HUDEP-2 (cell line): Measurements from ENCODE around the gene CARMIL3.

ENCODE experiments used
- DNase-seq, 76 experiments: peaks; one replicate each; lab custom pipeline; 2025; ENCODE audit not compliant: unreplicated experiment in 76 of 76; lab: John Stamatoyannopoulos, UW

The CARMIL3 gene

GRCh38 chr14:24060984-24061913, 9.4 kb downstream of the CARMIL3 start:
- no peak for DNase-seq

DNA sequence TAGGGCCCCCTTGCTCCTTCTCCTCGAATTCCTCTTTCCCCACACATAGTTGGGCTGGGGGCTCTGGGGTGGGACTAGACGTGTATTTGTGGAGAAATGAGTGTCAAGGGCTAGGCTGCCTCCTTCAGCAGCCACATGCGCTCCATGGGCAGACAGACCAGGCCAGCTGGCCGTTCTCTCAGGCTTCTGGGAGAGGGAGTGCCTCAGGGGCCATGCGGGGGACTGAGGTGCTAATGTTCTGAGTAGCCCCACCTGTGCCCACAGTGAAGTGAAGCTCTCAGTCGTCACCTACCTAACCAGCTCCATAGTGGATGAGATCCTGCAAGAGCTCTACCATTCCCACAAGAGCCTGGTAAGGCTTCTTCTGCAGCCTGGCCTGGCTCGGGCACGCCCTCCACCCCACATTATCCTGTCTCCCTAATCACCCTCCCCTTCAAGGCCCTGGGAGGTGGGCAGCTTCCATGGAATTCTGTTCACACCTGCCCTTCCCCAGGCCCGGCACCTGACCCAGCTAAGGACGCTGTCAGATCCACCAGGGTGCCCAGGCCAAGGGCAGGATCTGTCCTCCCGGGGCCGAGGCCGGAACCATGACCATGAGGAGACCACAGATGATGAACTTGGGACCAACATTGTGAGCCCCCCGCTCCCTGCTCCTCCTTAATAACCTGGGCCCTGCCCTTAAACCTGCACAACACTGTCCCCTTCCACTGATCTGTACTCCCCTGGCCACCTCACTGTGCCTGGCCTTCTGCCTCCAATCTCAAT, 10.6 kb downstream of the CARMIL3 start:
- no peak for DNase-seq

DNA sequence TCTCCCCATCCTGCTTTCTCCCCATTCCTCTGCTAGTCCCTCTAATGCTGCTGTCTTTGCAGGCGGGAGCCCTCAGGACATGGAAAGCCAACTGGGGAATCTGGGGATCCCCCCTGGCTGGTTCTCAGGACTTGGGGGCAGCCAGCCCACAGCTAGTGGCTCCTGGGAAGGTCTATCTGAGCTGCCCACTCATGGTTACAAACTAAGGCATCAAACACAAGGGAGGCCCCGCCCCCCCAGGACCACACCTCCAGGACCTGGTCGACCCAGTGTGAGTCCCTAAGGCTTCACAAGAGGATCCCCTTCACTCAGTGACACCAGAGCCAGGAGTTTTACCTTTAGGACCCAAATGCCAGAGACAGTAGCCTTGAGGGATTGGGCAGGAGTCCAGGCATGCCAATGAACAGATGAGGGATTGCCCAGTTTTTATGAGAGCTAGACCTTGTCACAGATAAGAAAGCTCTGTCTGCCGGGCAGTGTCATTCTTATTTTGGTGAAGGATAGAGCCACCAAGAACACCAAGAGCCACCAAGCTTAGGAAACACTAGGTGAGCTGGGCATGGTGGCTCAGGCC, 11.5 kb downstream of the CARMIL3 start:
- DNase-seq = no peak

DNA sequence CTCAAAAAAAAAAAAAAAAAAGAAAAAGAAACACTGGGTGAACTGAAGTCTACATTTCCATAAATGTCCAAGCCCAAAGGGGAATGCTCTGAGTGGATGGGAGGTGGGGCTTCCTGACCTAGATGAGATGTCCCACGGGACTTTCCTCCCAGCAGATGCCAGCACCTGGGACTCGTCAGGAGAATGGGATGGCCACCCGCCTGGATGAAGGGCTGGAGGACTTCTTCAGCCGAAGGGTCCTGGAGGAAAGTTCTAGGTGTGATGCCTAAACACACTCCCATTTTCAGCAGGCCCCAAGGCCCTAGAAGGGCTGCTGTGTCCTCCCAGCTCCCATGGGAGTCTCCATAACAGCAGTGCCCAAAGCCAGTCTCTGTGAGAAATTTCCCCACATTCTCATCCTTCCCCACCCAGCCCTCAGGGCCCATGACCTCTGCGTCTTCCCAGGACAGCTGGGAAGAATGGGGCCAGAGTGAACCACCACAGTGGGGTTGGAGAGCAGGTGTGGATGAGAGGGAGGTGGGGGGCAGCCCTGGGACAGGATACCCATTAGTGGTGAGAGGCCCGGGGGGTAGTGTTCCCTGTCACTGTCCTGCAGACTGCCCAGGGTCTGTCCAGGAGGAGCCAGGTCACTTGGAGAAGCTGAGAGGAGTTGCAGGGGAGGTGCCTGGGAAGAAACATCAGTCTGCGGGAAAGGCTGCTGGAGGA, 12.4 kb downstream of the CARMIL3 start:
- no peak for DNase-seq

GRCh38 chr14:24064856-24065255, 13.0 kb downstream of the CARMIL3 start:
- DNase-seq = no peak

GRCh38 chr14:24065408-24065807, 13.6 kb downstream of the CARMIL3 start:
- DNase-seq = no peak

GRCh38 chr14:24066496-24067132, 14.8 kb downstream of the CARMIL3 start:
- no peak for DNase-seq

DNA sequence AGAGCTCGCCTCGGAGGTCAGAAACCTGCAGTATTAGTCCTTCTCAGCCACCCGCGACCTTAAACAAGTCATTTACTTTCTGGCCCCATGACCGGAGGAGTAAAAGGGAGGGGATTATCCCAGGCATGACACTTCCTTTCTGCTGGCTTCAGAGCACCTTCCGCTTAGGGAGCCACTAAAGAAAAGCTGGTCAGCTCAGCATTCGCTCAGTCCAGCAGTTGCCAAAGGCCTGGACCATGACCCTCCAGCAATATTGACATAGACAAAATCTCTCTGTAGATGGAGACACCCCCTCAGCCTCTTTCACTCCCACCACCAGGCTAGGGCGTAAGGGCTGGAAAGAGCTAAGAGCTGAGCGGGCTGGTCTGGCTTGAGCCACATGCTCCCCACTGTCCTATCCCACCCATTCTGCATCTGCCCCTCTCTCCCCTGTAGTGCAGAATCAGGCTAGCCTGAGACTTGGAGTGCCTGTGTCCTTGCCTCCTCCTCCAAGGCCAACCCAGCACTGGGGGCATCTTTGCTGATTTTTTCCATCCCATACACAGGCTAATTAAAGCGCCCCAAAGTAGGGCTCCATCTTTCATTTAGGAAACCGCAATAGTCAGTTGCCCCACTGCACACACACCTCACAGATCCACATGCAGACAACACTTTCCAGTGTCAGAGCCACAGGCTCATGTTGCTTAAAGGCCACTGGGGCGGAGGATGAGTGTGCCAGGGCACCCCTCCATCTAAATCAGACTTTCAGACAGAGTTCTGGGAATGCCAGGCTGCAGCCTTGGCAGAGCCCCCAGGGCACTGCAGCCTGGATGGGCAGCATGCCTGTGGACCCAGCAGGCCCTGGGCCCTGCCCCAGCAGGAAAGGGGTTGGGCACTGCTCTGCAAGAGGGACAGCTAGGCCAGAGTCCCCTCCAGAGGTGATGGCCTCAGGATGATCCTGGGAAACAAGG, 15.6 kb downstream of the CARMIL3 start:
- DNase-seq = no peak

DNA sequence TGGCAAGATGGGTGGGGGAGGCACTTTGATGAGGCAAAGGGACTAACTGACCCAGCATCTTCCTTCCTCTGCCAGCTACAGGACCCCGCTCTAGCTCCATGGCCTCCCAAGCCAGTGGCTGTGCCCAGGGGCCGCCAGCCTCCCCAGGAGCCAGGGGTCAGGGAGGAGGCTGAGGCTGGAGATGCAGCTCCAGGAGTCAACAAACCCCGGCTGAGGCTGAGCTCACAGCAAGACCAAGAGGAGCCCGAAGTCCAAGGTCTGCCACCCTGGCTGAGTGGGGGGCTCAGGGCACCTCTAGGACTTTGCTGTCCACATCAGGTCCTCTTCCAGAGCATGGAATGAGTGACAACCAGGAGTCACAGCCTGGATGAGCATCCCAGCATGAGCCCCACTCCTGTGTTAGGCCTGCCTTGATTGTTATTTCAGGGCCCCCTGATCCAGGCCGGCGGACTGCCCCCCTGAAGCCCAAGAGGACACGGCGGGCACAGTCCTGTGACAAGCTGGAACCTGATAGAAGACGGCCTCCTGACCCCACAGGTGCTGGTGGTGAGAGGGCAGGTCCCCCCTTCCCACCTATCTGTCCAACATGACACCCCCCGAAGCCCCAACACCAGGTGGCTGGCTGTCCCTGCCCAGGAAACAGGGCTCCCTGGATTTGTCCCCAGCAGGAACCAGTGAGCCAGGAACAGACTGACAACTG, 17.1 kb downstream of the CARMIL3 start:
- DNase-seq = no peak

GRCh38 chr14:24069411-24069735, 17.6 kb downstream of the CARMIL3 start:
- DNase-seq = no peak

- no peak for DNase-seq
Observed at GRCh38 chr14:24070285-24071143, 18.7 kb downstream of the CARMIL3 start.

- DNase-seq = no peak
Observed at GRCh38 chr14:24071144-24071697, 19.4 kb downstream of the CARMIL3 start, which contains the start of gene CPNE6. CPNE6 (plus strand) TSS chr14:24071562; CDS start chr14:24072937, 1,375 bp downstream.

DNA sequence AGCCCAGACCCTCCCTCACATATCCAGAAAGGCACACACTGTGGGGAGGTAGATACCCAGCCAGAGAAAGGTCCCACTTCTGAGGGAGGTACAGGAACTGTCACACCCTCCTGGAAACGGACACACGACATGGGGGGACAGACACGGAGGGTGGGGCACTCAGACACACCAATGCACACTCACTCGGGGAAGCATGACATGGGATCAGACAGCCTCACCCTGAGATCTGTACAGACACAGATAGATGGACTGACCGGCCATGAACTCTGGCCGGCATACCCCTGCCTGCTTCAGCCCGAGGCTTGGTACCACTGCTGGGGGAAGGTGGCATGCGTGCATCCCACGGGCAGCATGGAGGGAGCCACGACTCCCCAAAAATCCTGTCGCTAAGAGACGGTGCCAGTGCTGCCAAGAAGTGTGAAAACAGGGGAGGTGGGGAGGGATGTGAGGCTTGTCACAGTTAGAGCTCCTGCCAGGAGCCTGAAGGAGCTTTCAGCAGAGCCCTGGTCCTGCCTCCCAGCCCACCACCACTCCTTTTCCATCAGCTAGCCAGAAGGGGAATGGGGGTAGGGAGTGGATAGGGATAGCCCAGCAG, 20.1 kb downstream of the CARMIL3 start:
- no peak for DNase-seq

- DNase-seq = no peak
Observed at GRCh38 chr14:24072436-24072835, 20.6 kb downstream of the CARMIL3 start.

GRCh38 chr14:24072881-24073877, 21.4 kb downstream of the CARMIL3 start:
- no peak for DNase-seq
